Measurements from ENCODE around the gene SPIN3. TPM values are rescaled to one million over a fixed set of nuclear protein-coding genes. Genes with fewer than 3 reads are reported as not detected.
"Not testable (repeated sequence)": the region's sequence is repeated elsewhere in the genome, so short reads cannot be mapped to it uniquely, and the experiment has no call there.

The SPIN3 gene
- 2.7 and 3.1 TPM in 2 replicates for total RNA-seq

DNA sequence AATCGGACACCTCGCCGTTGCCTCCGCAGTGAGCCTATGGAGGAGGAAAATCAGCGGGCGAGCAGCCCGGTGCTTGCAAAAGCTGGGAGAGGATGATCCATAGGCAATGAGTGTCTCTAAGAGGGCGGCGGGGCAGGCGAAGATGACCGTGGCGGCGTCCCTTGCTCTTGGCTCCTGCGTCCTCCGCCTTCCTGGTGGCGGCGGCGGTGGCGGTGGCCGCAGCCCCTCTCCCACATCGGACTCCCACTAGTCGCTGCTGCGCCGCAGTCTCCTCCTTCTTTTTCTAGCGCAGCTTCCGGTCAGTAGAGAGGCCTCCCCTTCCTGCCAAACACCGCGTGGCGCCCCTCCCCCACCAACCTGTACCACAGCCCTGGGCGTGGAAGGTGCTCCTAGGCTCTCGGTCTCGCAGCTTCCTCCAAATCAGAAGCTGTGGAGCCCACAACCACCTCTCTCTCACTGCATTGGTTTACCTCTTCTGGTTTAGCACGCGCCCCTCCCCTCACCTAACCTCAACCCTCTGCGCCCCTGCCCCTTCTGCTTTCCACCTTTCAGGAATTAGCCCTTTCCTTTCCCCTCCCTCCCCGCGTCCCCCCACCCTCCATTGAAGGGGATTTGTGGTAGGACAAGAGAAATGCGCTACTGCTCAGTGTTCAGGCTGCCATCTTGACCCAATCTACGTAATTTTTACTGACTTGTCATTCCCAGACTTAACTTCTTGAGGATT lies at the start of gene SPIN3:
Gene SPIN3, minus strand, starts transcription at position 271 of the 724 bp plus-strand sequence. CDS start 594 bp downstream, outside the sequence.
- no peak for DNase-seq (ENCODE audit: extremely low read depth, low read depth, low spot score)

DNA sequence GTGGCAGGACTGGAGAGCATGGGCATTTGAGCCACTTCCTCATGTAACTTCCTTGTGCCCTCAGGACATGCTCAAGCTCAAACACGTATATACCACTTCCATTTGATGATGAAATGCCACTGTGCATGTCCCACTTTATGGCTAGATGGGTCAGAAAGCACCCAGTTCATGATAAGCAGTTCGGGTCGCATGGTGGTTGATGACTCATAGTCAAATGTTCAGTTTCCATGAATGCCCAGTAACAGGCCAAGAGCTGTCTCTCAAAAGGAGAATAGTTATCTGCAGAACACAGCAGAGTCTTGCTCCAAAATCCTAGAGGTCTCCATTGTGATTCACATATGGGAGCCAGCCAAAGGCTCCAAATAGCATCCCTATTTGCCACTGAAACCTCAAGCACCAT lies 48.9 kb upstream of the SPIN3 start:
- DNase-seq (ENCODE audit: extremely low read depth, low read depth, low spot score) = no peak

DNA sequence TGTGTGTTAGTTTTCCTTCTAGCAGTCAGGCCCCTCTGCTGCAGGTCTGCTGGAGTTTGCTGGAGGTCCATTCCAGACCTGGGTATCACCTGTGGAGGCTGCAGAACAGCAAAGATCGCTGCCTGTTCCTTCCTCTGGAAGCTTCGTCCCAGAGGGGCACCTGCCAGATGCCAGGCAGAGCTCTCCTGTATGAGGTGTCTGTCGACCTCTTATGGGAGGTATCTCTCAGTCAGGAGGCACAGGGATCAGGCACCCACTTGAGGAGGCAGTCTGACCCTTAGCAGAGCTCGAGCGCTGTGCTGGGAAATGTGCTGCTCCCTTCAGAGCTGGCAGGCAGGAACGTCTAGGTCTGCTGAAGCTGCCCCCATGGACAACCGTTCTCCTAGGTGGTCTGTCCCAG lies 41.9 kb upstream of the SPIN3 start:
- DNase-seq (ENCODE audit: extremely low read depth, low read depth, low spot score) = not testable (repeated sequence)

DNA sequence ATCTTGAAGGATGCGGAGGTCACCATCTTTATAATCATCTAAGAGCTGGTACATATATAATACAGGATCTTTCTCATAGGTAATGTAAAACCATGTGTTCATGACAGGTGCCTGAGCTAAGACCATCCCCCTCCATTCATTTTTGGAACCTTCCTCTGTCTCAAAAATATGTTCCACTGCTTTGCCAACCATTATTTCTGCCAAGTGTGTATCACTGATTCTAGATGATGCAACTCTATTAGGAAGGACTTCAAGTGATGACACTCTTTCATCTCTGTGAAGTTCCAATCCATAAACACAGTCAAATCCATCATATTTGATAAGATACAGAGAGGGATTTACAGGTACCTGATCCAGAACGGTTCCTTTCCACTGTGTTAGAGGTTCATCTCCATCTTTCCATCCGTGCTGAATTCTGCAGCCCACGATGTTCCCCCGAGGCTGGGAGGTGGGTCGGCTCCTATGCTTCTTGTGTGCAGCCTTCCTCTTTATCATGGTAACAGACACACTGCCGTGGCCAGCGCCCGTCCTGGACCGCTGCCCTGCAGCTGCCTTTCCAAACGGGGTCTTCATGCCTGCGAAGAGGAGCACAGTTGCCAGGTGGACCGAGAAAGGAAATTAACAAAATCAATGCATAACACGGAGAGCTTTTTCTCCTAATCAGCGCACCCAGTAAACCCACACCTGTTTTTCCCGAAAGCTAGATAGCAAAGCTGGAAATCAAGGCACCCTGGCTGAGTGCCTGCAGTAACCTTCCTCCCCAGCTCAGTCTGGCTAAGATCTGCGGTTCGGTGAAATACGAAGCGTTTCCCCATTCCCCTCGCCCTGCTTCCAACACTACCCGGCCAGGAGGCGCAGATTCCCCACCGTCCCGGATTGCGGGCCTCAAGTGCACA lies 718 bp downstream of the SPIN3 start:
- DNase-seq (ENCODE audit: extremely low read depth, low read depth, low spot score) = no peak

DNA sequence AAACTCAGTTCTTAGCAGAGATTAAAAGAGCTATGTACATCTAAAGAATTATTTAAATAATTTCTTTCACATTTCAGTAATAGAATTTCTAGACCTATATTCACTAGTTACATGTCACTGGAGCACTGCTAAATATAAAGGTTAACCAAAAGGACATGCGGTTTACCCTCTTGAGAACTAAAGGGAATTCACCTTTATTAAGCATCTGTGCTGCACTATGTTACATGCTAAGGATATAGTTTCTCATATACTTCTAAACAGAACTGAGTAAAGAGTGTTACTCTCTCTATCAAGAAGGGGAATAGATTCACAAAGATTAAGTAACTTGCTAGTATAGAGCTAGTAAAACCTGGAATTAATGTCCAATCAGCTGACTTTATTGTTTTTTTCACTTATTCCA lies 7.6 kb downstream of the SPIN3 start:
- DNase-seq (ENCODE audit: extremely low read depth, low read depth, low spot score) = no peak

DNA sequence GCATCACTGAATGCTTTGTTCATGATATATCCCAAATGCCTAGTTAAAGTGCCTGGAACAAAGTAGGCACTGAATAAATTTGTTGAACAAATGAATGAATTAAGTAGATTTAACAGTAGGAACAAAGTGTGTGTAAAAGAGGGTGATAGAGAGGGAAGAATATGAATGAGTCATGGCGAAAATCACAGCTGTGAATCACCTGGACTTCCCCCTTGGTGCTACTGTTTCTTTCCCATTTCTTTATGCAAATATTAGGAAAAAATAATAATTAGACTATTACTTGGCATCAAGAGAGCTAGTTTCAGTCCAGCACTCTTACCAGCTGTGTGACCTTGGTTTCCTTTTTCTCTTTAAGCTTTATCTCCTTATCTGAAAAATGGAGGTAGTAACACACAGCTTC lies 9.2 kb downstream of the SPIN3 start:
- DNase-seq (ENCODE audit: extremely low read depth, low read depth, low spot score) = no peak

DNA sequence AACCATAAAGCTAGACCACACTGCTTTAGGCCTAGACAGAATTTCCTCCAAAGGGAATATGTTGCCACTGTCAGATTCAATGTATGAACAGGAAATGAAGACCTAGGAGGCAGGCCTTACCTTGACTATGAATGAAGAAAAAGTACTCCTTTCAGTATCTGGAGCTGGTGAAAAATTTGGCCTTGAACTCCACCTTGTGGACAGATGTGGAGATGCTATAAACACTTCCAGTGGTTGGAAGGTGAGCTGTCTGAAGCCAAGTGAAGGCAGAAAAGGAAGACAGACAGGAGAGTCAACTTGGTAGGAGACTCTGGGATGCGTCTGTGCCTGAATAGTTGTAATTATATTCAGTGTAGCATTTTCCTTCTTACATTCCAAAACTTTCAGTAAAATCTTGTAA lies 17.2 kb downstream of the SPIN3 start:
- DNase-seq (ENCODE audit: extremely low read depth, low read depth, low spot score) = peak; percentile 20

DNA sequence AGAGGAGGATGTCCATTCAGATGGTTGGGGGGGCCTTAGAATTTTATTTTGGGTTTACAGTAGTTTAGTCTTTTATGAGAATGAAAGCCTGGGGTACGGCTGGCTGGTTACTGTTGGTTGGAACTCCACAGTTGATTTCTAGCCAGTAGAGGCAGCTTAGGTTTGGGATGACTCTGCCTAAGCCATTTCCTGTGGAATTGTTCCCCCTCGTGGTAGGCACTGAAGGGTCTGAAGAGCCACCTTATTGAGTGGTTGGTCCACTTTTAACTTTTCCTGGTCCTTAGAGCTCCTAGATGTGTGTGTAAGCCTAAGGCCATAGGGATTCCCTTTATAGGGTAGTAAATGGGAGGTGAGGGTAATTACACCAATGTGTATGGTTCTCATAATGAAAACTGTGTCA lies 19.7 kb downstream of the SPIN3 start:
- no peak for DNase-seq (ENCODE audit: extremely low read depth, low read depth, low spot score)

DNA sequence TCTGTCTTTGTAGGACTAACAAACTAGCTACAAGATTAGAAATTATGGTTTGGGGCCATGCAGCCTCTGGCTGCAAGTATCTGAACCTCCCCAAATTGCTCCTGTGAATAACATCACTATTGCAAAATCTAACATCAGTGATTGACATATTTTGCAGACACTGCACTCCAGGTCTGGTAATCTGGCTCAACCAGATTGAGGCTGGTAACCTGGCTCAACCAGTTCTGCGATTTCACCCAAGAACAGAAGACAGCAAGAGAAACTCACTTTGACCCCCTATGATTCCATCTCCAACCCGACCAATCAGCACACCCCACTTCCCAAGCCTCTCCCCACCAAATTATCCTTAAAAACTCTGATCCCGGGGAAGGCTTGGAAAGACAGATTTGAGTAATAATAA lies 20.9 kb downstream of the SPIN3 start:
- DNase-seq (ENCODE audit: extremely low read depth, low read depth, low spot score) = no peak

DNA sequence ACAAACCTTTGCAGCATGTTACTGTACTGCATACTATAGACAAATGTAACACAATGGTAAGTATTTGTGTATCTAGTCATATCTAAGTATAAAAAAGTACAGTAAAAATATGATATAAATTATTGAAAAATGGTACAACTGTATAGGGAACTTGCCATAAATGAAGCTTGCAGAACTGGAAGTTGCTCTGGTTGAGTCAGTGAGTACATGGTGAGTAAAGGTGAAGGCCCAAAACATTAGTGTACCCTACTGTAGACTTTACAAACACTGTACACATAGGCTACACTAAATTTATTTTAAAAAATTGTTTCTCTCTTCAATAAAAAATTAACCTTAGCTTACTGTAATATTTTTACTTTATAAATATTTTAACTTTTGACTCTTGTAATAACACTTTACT lies 25.8 kb downstream of the SPIN3 start:
- DNase-seq (ENCODE audit: extremely low read depth, low read depth, low spot score) = no peak

DNA sequence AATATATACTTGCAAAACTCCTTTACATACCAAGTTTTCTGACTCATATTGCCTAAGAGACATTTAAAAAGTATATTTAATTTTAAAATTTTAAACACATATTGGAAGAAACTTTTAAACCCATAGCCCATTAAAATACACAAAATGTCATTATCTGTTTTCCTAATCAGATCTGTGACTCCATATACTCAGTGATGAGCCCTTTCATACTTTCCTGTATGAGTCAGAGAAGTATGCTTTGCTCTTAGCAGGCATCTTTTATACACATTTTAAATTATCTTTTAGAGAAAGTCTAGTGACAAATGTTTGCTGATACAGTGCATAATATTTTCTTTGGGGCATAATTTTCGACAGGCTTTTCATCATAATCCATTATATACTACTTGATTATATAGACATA lies 26.4 kb downstream of the SPIN3 start:
- DNase-seq (ENCODE audit: extremely low read depth, low read depth, low spot score) = no peak

DNA sequence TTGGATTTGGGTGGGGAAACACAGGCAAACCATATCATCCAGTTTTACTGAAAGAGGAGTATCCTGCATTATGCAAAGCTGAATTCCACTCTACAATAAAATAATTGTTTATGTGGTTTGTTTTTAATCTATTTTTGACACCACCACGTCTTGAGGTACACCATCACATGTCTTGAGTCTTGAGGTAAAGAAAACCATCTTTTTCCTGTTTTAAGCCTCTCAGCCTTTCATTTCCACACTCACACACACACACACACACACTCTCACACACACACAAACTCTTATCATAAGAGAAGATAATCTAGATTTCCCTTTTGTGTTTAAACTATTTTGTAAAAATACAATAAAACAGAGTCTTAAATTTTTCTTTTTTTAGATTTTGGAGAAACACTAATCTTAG lies 32.0 kb downstream of the SPIN3 start:
- DNase-seq (ENCODE audit: extremely low read depth, low read depth, low spot score) = no peak

DNA sequence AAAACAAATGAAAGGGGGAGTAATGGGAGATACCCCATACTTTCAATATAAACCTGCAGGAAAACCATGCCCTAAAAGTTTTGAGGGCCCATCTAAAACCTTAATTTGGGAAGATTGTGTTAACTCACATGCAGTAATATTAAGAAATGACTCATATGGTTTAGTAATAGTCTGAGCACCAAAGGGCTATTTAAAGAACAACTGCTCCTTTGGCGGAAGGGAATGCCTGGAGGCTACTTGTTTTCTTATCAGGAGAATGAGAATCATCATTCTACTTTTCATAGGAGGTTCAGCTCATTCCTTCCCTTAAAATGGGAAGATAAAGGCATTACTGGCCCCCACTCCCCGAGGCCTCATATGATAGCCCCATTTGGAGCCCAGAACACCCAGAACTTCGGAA lies 47.6 kb downstream of the SPIN3 start:
- DNase-seq (ENCODE audit: extremely low read depth, low read depth, low spot score) = no peak

DNA sequence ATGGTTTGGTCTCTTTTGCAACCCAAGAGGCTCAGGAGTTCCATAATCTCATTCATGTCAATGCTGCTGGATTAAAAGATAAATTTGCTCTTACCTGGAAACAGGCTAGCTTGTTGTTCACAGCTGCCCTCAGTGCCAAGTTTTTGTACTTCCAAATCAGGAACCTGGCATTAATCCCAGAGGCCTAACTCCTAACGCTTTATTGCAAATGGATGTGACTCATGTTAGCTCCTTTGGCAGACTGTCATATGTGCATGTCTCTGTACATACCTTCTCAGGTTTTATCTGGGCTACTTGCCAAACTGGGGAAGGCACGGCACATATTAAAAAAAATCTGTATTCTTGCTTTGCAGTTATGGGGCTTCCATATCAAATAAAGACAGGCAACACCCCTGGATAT lies 49.1 kb downstream of the SPIN3 start:
- not testable (repeated sequence) for DNase-seq (ENCODE audit: extremely low read depth, low read depth, low spot score)

DNA sequence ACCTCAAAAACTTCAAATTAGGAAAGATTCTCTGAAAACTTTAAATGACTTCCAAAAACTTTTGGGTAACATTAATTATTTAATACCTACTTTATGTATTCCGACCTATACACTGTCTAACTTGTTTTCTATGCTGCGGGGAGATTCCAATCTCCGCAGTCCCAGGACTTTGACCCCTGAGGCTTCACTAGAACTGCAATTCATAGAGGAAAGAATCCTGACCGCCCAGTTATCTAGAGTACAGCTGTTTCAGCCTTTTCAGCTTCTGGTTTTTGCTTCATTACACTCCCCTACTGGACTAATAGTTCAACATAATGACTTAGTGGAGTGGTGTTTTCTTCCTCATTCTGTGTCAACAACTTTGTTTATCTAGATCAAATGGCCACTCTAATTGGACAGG lies 50.1 kb downstream of the SPIN3 start:
- not testable (repeated sequence) for DNase-seq (ENCODE audit: extremely low read depth, low read depth, low spot score)

DNA sequence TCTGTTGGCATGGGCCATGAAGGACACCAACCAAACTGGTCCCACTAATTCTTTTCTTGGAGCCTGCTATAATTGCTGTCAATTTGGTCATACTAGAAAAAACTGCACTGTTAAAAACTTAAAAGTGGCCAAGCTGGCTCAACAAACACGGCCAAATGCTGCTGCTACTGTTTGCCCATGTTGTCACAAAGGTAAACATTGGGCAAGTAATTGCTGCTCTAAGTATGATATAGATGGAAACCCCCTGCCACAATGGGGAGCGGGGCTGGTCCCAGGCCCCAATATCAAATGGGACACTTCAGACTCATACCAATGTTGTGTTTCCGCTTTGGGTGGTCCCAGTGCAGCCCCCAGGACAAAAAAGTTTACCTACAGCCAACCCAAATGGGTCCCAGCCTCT lies 52.1 kb downstream of the SPIN3 start:
- DNase-seq (ENCODE audit: extremely low read depth, low read depth, low spot score) = no peak

Other genes with a start within 250 kb of the SPIN3 start
- 5.5 and 12.2 TPM in 2 replicates for gene SPIN2B, start 126.0 kb upstream of the SPIN3 start, total RNA-seq
- not detected in 2 replicates for gene SPIN2A, start 141.9 kb upstream of the SPIN3 start, total RNA-seq

Data from glomerular endothelial cell (primary cell).